GM20000 (cell line): ENCODE measurements around the gene PRRX2.

Source experiments
- DNase-seq: peaks from one replicate; pipeline ENCODE4 v3.0.0; 2012; ENCODE audit warnings: low spot score
- CTCF ChIP-seq: IDR thresholded peaks from 2 replicates; pipeline ENCODE4 v1.5.1; 2012; ENCODE audit warnings: mild to moderate bottlenecking, control low read depth; ENCODE audit errors: extremely low read depth, missing control alignments

PRRX2 gene

GRCh38 chr9:129728744-129729143, 63.3 kb downstream of the PRRX2 start:
- TF ChIP-seq CTCF = no peak
- DNase-seq = no peak

GRCh38 chr9:129731477-129732085, 66.1 kb downstream of the PRRX2 start:
- no peak for TF ChIP-seq CTCF
- no peak for DNase-seq

- no peak for DNase-seq
- no peak for TF ChIP-seq CTCF
Measured at GRCh38 chr9:129732100-129732499, 66.7 kb downstream of the PRRX2 start.

- TF ChIP-seq CTCF = no peak
- DNase-seq = no peak
Measured at GRCh38 chr9:129732946-129733631, 67.6 kb downstream of the PRRX2 start.

- DNase-seq = no peak
- TF ChIP-seq CTCF = no peak
Measured at GRCh38 chr9:129733632-129733953, 68.1 kb downstream of the PRRX2 start.

- DNase-seq = no peak
- no peak for TF ChIP-seq CTCF
Measured at GRCh38 chr9:129735546-129735945, 70.1 kb downstream of the PRRX2 start.

- DNase-seq = no peak
- no peak for TF ChIP-seq CTCF
Measured at GRCh38 chr9:129736334-129736733, 70.9 kb downstream of the PRRX2 start.
